ENCODE data around the gene RIPOR3. TPM values are rescaled to one million over a fixed set of nuclear protein-coding genes. Genes with fewer than 3 reads are reported as not detected.

The RIPOR3 gene
- polyA plus RNA-seq, 1 of the 3 experiments (the other 2 are of a cell fraction) = 1.2 TPM

GRCh38 chr20:50719328-50719727, 28.0 kb upstream of the RIPOR3 start:
- Histone ChIP-seq H3K79me2 (ENCODE audit: insufficient read depth) (no peaks in the 10 kb centered on the region), H3K9ac (no peak overlapping the region), H3K4me1 (ENCODE audit: control insufficient read depth in 1 of 2, insufficient read depth in 2 of 2, low read depth in 1 of 2, low read length in 1 of 2) (peaks cover 0 to 1% of the 10 kb centered on the region in 2 experiments; a peak in 2 of 4 replicates), H3K9me2 (no peaks in the 10 kb centered on the region), H4K20me1 (ENCODE audit: insufficient read depth) (no peaks in the 10 kb centered on the region), H3F3A (replicated peaks; ENCODE audit: insufficient read depth) (no peaks in the 10 kb centered on the region), H3K27me3 (ENCODE audit: insufficient read depth) (no peaks in the 10 kb centered on the region), H3K9me3 (no peaks in the 10 kb centered on the region), H3K4me2 (no peak overlapping the region), H2AFZ (ENCODE audit: low read depth) (no peak overlapping the region), H3K36me3 (replicated peaks in 1 of 2; ENCODE audit: control insufficient read depth in 1 of 2, insufficient read depth in 2 of 2, low read length in 1 of 2) (no peaks in the 10 kb centered on the region), H3K27ac (ENCODE audit: low read depth in 2 of 2, low read length in 1 of 2) (no peak overlapping the region), H3K4me3 (ENCODE audit: low read depth in 2 of 2, low read length in 1 of 2) (no peak overlapping the region)
- ChIA-PET CTCF (interaction anchor here (1.4 to 2.9 kb wide), 3 partner anchors 10 to 84 kb away, joined by 3 to 7 read pairs (median 5); no protein-coding TSS in a partner anchor), POLR2A (no interaction called here)
- DNase-seq = no peak
- WGBS (ENCODE audit: low lambda C conversion rate) = 89% methylated on average over 4 of the region's 4 CpGs
- TF ChIP-seq MXI1 (IDR thresholded peaks at IDR 0.05; ENCODE audit: low read depth, low read length) (no peak), MEF2A (IDR thresholded peaks at IDR 0.05; ENCODE audit: borderline replicate concordance, low read depth) (no peak), SIN3A (IDR thresholded peaks at IDR 0.05; ENCODE audit: borderline replicate concordance, low read depth, low read length) (no peak), IRF3 (IDR thresholded peaks at IDR 0.05; ENCODE audit: low read depth, low read length) (no peak), POLR2AphosphoS5 (IDR thresholded peaks at IDR 0.05; ENCODE audit: low read depth, low read length) (no peak), REST (IDR thresholded peaks at IDR 0.05; ENCODE audit: low read depth, low read length) (no peak), GABPA (IDR thresholded peaks at IDR 0.05; ENCODE audit: low read depth) (no peak), EZH2phosphoT487 (IDR thresholded peaks at IDR 0.05; ENCODE audit: borderline replicate concordance, low read depth) (no peak), SMC3 (IDR thresholded peaks at IDR 0.05; ENCODE audit: low read depth, low read length) (no peak), RAD21 (IDR thresholded peaks at IDR 0.05; ENCODE audit: low read length) (no peak), FOSL2 (IDR thresholded peaks at IDR 0.05; ENCODE audit: borderline replicate concordance, low read depth) (no peak), TEAD4 (IDR thresholded peaks at IDR 0.05; ENCODE audit: borderline replicate concordance, insufficient read depth) (no peak), USF1 (IDR thresholded peaks at IDR 0.05; ENCODE audit: borderline replicate concordance, low read depth) (no peak), RCOR1 (IDR thresholded peaks at IDR 0.05; ENCODE audit: low read length) (no peak)

Data from SK-N-SH (cell line).